ENCODE data around the gene KCNQ1. TPM values are rescaled to one million over a fixed set of nuclear protein-coding genes. Genes with fewer than 3 reads are reported as not detected.

The KCNQ1 gene
- total and polyA plus RNA-seq, 9 of the 15 experiments (the other 6 are each of a cell fraction or from before 2014, with no cell fraction given) = 0.44 TPM; not detected in 8

GRCh38 chr11:2699531-2700414 lies 255.0 kb downstream of the KCNQ1 start, which contains the start of gene KCNQ1OT1 (continued):
- TF ChIP-seq ETS1 (conservative IDR thresholded peaks at IDR 0.05; ENCODE audit: control insufficient read depth, low read depth, low read length) (no peak; the same call in 1 of the 2 replicates), XRCC5 (IDR thresholded peaks at IDR 0.05; ENCODE audit: low read depth, low read length) (no peak), ZNF165 (CRISPR knock-in tag; IDR thresholded peaks at IDR 0.05; ENCODE audit: borderline replicate concordance) (no peak), ZNF444 (CRISPR knock-in tag; IDR thresholded peaks at IDR 0.05) (no peak), MTF1 (CRISPR knock-in tag; IDR thresholded peaks at IDR 0.05; ENCODE audit: borderline replicate concordance) (no peak), TARDBP (IDR thresholded peaks at IDR 0.05) (peak; percentile 82; the same call in 1 of the 2 replicates), OTX1 (CRISPR knock-in tag; IDR thresholded peaks at IDR 0.05) (no peak), ZBTB40 (IDR thresholded peaks at IDR 0.05) (no peak), ZBTB40 (CRISPR knock-in tag; IDR thresholded peaks at IDR 0.05) (no peak), FOXK1 (CRISPR knock-in tag; IDR thresholded peaks at IDR 0.05; ENCODE audit: borderline replicate concordance) (no peak), HNRNPK (IDR thresholded peaks at IDR 0.05; ENCODE audit: low read depth, low read length, poor library complexity, severe bottlenecking) (no peak)
- TF ChIP-seq, protein P1, sequence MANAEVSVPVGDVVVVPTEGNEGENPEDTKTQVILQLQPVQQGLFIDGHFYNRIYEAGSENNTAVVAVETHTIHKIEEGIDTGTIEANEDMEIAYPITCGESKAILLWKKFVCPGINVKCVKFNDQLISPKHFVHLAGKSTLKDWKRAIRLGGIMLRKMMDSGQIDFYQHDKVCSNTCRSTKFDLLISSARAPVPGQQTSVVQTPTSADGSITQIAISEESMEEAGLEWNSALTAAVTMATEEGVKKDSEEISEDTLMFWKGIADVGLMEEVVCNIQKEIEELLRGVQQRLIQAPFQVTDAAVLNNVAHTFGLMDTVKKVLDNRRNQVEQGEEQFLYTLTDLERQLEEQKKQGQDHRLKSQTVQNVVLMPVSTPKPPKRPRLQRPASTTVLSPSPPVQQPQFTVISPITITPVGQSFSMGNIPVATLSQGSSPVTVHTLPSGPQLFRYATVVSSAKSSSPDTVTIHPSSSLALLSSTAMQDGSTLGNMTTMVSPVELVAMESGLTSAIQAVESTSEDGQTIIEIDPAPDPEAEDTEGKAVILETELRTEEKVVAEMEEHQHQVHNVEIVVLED (CRISPR knock-in tag; IDR thresholded peaks at IDR 0.05) = peak; percentile 43
